Activated CD4-positive, alpha-beta T cell treated with anti-CD3 and anti-CD28 coated beads for 36 hours (primary cell): Measurements from ENCODE around the gene PLTP. TPM values are rescaled to one million over a fixed set of nuclear protein-coding genes. Genes with fewer than 3 reads are reported as not detected.
"Not testable (repeated sequence)": the region's sequence is repeated elsewhere in the genome, so short reads cannot be mapped to it uniquely, and the experiment has no call there.

Experiments used
- ATAC-seq: fragments of 200-7000 bp; cut with Tn5 transposase; one replicate; pipeline ENCODE4 v1.10.0; 2021; ENCODE audit warnings: mild to moderate bottlenecking, moderate library complexity
- CTCF ChIA-PET: fragments of 350-600 bp; sonication (Branson Sonifier 250); formaldehyde crosslinking; loops from one replicate; lab custom pipeline; 2021; ENCODE audit warnings: antibody characterized with exemption; lab: Charles Lee
- POLR2A ChIA-PET: fragments of 350-600 bp; sonication (Branson Sonifier 250); formaldehyde crosslinking; loops from one replicate; lab custom pipeline; 2021; ENCODE audit warnings: antibody characterized with exemption, inconsistent platforms; lab: Charles Lee
- DNase-seq: peaks from one replicate; pipeline ENCODE4 v3.0.0-alpha.2; 2020
- H3K27ac Mint-ChIP-seq: one replicate; pipeline ENCODE4 v1.8.0; 2021; ENCODE audit warnings: mixed read lengths
- H3K27me3 Mint-ChIP-seq: one replicate; pipeline ENCODE4 v1.8.0; 2021; ENCODE audit warnings: mixed read lengths
- H3K36me3 Mint-ChIP-seq: one replicate; pipeline ENCODE4 v1.8.0; 2021; ENCODE audit warnings: low read depth, mixed read lengths
- H3K4me1 Mint-ChIP-seq: one replicate; pipeline ENCODE4 v1.8.0; 2021; ENCODE audit warnings: mixed read lengths
- H3K4me3 Mint-ChIP-seq: one replicate; pipeline ENCODE4 v1.8.0; 2021; ENCODE audit warnings: mild to moderate bottlenecking, moderate library complexity, mixed read lengths
- H3K9me3 Mint-ChIP-seq: one replicate; pipeline ENCODE4 v1.8.0; 2021; ENCODE audit warnings: low read depth, mixed read lengths
- intact Hi-C, 2 experiments: fragments of 100-400 bp; cut with DNase I in 1 of 2; cut with micrococcal nuclease in 1 of 2; formaldehyde crosslinking; loops; one replicate each; pipeline versions ENCODE4 v1.14.2 to v1.15.1; 2022 to 2024; cut with DNase I, micrococcal nuclease
- total RNA-seq, 2 experiments: library from RNA; stranded (reverse); gene quantifications; one replicate each; pipeline ENCODE4 v1.2.3, GENCODE V29; 2021

PLTP gene
- total RNA-seq, 2 experiments from 2014 or later = 5.6 to 7.0 TPM

DNA sequence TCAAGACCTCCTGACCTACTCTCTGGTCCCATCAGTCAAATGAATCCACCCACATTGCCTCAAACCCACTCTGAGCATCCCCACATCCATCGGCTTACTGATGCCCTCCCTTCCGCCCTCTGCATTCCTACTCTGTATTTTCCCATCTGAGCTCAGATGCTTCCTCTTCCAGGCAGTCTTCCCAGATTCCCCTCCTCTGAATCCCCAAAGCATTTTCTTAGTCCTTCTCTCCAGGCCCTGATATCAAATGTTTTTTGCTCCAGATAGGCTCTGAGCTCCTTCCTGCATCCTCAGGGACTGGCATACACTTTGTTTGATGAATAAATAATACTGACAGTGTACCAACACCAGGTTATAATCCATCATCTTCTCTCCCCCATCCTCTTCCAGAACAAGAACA lies 3.9 kb downstream of the PLTP start:
- CTCF ChIA-PET = interaction anchor here (1.0 kb wide), 1 partner anchor 15 kb away, joined by 3 read pairs; no protein-coding TSS in a partner anchor
- intact Hi-C loops = no loop called here
- Mint-ChIP-seq H3K36me3 (no peaks in the 10 kb centered on the region), H3K4me3 (no peak overlapping the region), H3K27ac (no peak overlapping the region), H3K27me3 (peaks cover 4% of the 10 kb centered on the region), H3K9me3 (no peaks in the 10 kb centered on the region), H3K4me1 (peaks cover 16% of the 10 kb centered on the region)
- no peak for ATAC-seq
- POLR2A ChIA-PET = no interaction called here
- no peak for DNase-seq

DNA sequence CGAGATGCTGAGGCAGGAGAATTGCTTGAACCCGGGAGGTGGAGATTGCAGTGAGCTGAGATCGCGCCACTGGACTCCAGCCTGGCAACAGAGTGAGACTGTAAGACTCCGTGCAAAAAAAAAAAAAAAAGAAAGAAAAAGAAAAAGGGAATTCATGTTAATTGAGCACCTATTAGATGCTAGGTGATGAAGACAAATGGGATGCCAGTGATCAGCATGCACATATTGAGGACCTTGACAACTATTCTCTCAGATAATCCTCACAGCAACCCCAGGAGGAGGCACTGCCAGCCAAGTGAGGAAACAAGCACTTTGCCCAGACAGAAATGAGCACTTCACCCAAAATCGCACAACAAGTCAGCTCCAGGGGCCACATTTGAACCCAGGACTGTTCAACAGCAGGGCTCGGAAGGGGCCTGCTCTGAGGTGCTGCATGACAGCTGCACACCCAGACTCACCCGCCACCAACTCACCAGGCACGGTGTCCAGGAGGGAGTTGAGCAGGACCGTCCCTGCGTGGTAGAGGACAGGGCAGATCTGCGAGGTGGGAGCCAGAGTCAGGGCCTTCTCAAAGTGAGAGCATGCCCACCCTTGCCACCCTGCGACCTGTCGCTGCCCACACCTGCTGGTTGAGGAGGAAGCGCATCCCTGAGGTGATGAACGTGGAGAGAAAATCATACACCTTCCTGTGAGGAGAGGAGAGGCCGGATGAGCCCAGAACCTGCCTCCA lies 4.6 kb downstream of the PLTP start:
- H3K4me1 Mint-ChIP-seq = peaks cover 13% of the 10 kb centered on the region
- no peaks in the 10 kb centered on the region for H3K9me3 Mint-ChIP-seq
- no peak overlapping the region for H3K4me3 Mint-ChIP-seq
- no peak for DNase-seq
- H3K27me3 Mint-ChIP-seq = peaks cover 2% of the 10 kb centered on the region
- no peak for ATAC-seq
- no peak overlapping the region for H3K27ac Mint-ChIP-seq
- ChIA-PET POLR2A (no interaction called here), CTCF (interaction anchor here (1.0 kb wide), 1 partner anchor 15 kb away, joined by 3 read pairs; no protein-coding TSS in a partner anchor)
- intact Hi-C loops = no loop called here
- no peaks in the 10 kb centered on the region for H3K36me3 Mint-ChIP-seq

DNA sequence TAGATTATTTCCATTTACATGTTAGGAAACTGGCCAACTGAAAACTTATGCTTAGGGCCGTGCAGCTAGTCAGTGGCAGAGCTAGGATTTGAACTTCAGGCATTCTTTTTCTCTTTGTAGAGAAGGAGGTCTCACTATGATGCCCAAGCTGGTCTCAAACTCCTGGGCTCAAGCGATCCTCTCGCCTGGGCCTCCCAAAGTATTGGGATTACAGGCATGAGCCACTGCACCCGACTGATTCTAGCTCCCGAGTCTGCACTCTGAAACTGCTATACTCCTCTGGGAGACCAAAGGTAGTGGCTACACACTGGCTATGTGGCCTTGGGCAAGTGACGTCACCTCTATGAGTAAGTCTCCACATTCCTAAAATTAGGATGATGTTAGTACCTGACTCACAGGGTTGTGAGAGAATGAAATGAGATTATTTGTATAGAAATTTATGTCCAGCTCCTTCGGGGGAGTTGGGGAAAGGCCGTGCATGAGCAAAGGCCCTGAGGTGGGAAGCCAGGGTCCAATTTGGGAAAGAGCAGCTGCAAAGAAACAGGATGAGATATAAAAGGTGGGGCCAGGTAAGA lies 6.4 kb downstream of the PLTP start:
- Mint-ChIP-seq H3K36me3 (no peaks in the 10 kb centered on the region), H3K27me3 (no peaks in the 10 kb centered on the region), H3K4me1 (peaks cover 2% of the 10 kb centered on the region), H3K4me3 (no peak overlapping the region), H3K27ac (no peak overlapping the region), H3K9me3 (no peaks in the 10 kb centered on the region)
- ATAC-seq (no peak), DNase-seq (no peak)
- ChIA-PET CTCF (interaction anchor here (0.7 to 1.0 kb wide), 4 partner anchors 18 to 109 kb away, joined by 3 to 4 read pairs (median 3); no protein-coding TSS in a partner anchor), POLR2A (interaction anchor here (0.5 to 0.6 kb wide), 2 partner anchors 109 to 211 kb away, joined by 7 read pairs; no protein-coding TSS in a partner anchor)
- intact Hi-C loops = no loop called here

DNA sequence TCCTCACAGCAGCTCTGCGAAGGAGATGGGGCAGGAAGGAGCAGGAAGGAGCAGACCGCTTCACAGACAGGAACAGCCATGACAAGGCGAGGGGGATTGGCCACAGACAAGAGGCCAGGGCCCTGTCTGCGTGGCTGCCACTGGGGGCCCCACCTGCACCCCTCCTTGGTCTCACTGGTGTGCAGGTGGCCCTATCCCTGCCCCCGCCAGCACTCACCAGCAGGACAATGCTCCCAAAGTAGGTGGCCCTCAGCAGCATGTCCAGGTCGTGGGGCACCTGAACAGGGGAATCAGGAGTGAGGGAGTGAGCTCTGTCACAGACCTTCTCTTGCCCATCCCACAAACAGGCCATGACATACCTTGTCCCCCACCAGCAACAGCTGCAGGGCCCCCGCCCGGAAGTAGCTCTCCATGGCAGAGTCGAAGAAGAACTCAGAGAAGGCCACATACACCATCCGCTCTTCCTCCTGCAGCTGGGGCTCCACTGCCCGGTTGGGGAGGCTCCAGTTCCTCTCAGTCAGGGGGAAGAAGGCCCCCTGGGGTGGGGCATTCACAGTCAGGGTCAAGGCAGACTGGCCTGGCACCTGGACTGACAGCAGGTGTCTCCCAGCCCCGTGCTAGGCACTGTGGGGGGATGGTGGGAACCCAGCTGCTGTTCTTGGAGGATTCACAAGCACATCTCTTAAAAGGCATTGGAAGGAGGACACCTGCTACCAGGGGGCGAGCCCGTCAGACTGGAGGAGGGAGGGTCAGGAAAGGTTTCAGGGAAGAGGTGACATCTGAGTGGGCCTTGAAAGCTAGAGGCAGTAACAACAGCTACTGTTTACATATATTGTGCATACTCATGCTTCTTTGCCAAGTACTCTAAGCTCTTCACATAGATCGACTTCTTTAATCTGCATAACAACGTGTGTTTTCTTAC lies 7.1 kb downstream of the PLTP start:
- Mint-ChIP-seq H3K9me3 (no peaks in the 10 kb centered on the region), H3K27ac (no peak overlapping the region), H3K4me1 (no peaks in the 10 kb centered on the region), H3K4me3 (no peak overlapping the region), H3K27me3 (no peaks in the 10 kb centered on the region), H3K36me3 (no peaks in the 10 kb centered on the region)
- CTCF ChIA-PET = interaction anchor here (0.7 to 1.0 kb wide), 4 partner anchors 19 to 109 kb away, joined by 3 to 4 read pairs (median 3); no protein-coding TSS in a partner anchor
- DNase-seq (no peak), ATAC-seq (no peak)
- POLR2A ChIA-PET = interaction anchor here (0.5 kb wide), 1 partner anchor 212 kb away, joined by 7 read pairs; no protein-coding TSS in a partner anchor
- intact Hi-C loops = no loop called here

DNA sequence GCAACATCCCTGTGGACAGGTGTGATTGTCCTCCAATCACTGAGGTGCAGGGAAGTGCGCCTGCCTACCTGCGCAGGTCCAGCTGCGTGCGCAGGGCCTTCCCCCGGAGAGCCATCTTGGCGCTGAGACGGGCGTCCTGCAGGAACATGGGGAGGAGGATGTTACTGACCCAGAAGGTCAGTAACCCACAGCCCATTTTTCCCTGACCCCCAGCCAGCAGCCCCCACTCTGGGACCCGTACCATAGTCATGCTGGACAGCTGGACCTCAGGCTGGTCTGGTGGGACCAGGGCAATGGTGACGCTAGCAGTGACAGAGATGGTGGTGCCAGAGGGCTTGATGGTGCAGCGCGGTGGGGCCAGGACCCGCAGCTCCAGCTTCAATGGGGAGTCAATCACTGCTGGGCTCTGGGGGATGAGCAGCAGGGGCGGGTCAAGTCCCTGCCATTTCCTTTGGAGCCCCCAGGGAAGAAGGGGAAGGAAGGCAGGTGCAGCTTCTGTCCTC lies 9.7 kb downstream of the PLTP start:
- no peaks in the 10 kb centered on the region for H3K4me1 Mint-ChIP-seq
- no peak overlapping the region for H3K27ac Mint-ChIP-seq
- ChIA-PET POLR2A (interaction anchor here (0.7 kb wide), 1 partner anchor 33 kb away, joined by 3 read pairs; no protein-coding TSS in a partner anchor), CTCF (interaction anchor here (0.5 to 1.1 kb wide), 3 partner anchors 22 to 99 kb away, joined by 3 read pairs; no protein-coding TSS in a partner anchor)
- H3K36me3 Mint-ChIP-seq = peaks cover 2% of the 10 kb centered on the region
- no peaks in the 10 kb centered on the region for H3K9me3 Mint-ChIP-seq
- intact Hi-C loops = no loop called here
- ATAC-seq = no peak
- no peaks in the 10 kb centered on the region for H3K27me3 Mint-ChIP-seq
- DNase-seq = no peak
- H3K4me3 Mint-ChIP-seq = no peak overlapping the region

DNA sequence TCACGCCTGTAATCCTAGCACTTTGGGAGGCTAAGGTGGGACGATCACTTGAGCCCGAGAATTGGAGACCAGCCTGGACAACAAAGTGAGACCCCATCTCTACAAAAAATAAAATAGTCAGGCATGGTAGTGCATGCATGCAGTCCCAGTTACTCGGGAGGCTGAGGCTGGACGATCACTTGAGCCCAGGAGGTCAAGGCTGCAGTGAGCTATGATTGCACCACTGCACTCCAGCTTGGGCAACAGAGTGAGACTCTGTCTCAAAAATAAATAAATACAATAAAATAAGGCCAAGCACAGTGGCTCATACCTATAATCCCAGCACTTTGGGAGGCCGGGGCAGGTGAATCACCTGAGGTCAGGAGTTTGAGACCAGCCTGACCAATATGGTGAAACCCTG lies 10.6 kb downstream of the PLTP start:
- H3K27me3 Mint-ChIP-seq, H3K4me3 Mint-ChIP-seq, DNase-seq, H3K4me1 Mint-ChIP-seq, H3K27ac Mint-ChIP-seq, POLR2A ChIA-PET, H3K9me3 Mint-ChIP-seq, intact Hi-C loops, H3K36me3 Mint-ChIP-seq, ATAC-seq: not testable (repeated sequence)
- CTCF ChIA-PET = interaction anchor here (1.1 kb wide), 1 partner anchor 76 kb away, joined by 3 read pairs; no protein-coding TSS in a partner anchor

DNA sequence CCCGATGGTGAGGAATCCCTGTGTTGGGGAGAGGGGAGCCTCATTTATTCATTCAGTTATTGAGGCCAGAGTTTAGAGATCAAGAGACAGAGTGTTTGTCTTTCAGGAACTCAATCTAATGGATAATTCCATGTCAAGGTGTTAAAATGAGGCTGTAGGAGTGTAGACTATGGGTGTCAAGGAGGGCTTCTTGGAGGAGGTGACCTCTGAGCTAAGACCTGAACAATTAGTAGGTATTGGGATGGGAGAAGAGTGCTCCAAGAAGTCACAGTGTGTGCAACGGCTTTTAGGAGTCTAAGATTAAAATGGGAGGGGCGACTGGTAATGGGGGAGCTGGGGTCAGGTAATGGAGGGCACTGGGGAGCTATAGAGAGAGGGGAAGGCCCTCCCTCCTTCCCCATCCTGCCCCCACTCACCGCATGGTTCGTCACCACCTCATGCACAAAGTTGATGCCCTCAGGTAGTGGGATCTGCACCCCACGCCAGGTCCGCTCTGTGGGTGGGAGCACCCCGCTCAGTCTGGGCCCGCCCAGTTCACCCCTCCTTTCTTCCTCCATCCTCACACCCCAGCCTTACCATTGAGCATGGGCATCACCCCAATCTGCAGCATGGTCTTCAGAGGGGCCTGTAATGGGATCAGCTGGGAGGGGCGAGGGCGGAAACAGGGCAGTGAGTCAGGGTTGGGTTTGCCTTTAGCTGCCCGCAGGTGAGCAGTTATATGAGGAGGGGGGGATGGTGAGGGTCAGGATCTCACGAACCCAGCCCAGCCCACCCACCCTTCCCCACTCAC lies 12.7 kb downstream of the PLTP start:
- DNase-seq (no peak), ATAC-seq (no peak)
- Mint-ChIP-seq H3K9me3 (no peaks in the 10 kb centered on the region), H3K36me3 (peaks cover 9% of the 10 kb centered on the region), H3K4me3 (no peak overlapping the region), H3K4me1 (no peaks in the 10 kb centered on the region), H3K27me3 (no peaks in the 10 kb centered on the region), H3K27ac (no peak overlapping the region)
- POLR2A ChIA-PET = interaction anchor here (0.5 kb wide), 1 partner anchor 144 kb away, joined by 7 read pairs; no protein-coding TSS in a partner anchor
- CTCF ChIA-PET = no interaction called here
- intact Hi-C loops = no loop called here

DNA sequence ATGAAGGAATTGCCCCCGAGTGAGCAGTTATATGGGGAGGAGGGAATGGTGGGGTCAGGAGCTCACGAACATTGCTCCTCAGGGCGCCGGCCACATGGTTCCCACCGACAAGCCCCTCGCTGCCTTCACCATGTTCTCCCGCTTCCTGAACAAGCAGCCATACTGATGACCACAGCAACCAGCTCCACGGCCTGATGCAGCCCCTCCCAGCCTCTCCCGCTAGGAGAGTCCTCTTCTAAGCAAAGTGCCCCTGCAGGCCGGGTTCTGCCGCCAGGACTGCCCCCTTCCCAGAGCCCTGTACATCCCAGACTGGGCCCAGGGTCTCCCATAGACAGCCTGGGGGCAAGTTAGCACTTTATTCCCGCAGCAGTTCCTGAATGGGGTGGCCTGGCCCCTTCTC lies 13.7 kb downstream of the PLTP start:
- intact Hi-C loops = no loop called here
- Mint-ChIP-seq H3K36me3 (peaks cover 14% of the 10 kb centered on the region), H3K4me1 (peaks cover 5% of the 10 kb centered on the region), H3K9me3 (no peaks in the 10 kb centered on the region), H3K4me3 (no peak overlapping the region), H3K27ac (no peak overlapping the region), H3K27me3 (no peaks in the 10 kb centered on the region)
- CTCF ChIA-PET = no interaction called here
- DNase-seq (no peak), ATAC-seq (no peak)
- POLR2A ChIA-PET = interaction anchor here (0.6 kb wide), 1 partner anchor 19 kb away, joined by 3 read pairs; no protein-coding TSS in a partner anchor

DNA sequence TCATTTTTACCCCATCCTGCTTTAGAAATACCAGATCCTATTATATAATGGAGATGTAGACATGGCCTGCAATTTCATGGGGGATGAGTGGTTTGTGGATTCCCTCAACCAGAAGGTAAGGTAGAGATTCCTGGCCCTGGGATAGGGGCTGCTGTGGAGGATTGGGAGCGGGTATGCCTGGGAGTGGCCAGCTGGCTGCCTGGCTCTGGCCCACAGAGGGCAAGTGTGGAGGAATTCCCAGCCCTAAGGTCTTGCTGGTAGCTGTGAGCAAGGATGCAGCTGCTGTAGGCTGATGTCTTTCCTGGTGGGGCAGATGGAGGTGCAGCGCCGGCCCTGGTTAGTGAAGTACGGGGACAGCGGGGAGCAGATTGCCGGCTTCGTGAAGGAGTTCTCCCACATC lies 14.3 kb downstream of the PLTP start:
- intact Hi-C loops = no loop called here
- POLR2A ChIA-PET = no interaction called here
- no peak for ATAC-seq
- H3K4me3 Mint-ChIP-seq = no peak overlapping the region
- H3K36me3 Mint-ChIP-seq = peaks cover 14% of the 10 kb centered on the region
- no peaks in the 10 kb centered on the region for H3K27me3 Mint-ChIP-seq
- H3K9me3 Mint-ChIP-seq = no peaks in the 10 kb centered on the region
- CTCF ChIA-PET = no interaction called here
- H3K27ac Mint-ChIP-seq = no peak overlapping the region
- peaks cover 10% of the 10 kb centered on the region for H3K4me1 Mint-ChIP-seq
- no peak for DNase-seq

DNA sequence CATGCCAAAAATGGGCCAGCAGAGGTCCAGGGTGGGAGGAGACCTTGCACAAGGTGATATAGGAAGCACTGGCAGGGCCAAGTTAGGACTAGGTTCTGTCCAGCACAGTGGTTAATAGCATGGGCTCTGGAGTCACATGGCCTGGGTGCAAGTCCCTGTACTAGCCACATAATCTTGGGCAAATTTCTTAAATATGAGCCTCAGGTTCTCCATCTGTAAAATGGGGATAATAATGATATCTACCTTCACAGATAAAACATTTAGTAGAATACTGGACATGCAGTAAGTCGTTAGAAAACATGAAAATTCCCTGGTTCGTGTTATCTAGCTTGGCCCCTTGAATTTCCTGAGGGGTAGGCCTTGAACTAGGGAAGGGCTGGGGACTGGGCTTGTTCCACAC lies 14.7 kb downstream of the PLTP start:
- Mint-ChIP-seq H3K36me3 (peaks cover 18% of the 10 kb centered on the region), H3K27me3 (no peaks in the 10 kb centered on the region), H3K4me3 (no peak overlapping the region), H3K9me3 (no peaks in the 10 kb centered on the region), H3K4me1 (peaks cover 14% of the 10 kb centered on the region), H3K27ac (no peak overlapping the region)
- CTCF ChIA-PET = no interaction called here
- DNase-seq (no peak), ATAC-seq (no peak)
- POLR2A ChIA-PET = no interaction called here
- intact Hi-C loops = no loop called here
